Testis (tissue), 3 donors: ENCODE results near the gene EMILIN2. TPM values are rescaled to one million over a fixed set of nuclear protein-coding genes. Genes with fewer than 3 reads are reported as not detected.

Source experiments
- DNase-seq: peaks from one replicate; pipeline ENCODE4 v3.0.0-alpha.2; 2019
- H3K27ac ChIP-seq, 2 donors: fragments of 200-600 bp; sonication (generic); one replicate each; pipeline ENCODE4 v1.5.1; 2019
- H3K27me3 ChIP-seq: fragments of 200-600 bp; sonication (generic); one replicate; pipeline ENCODE4 v1.5.1; 2019
- H3K36me3 ChIP-seq: fragments of 200-600 bp; sonication (generic); one replicate; pipeline ENCODE4 v1.5.1; 2017; ENCODE audit warnings: low read depth; ENCODE audit errors: missing control alignments
- H3K4me1 ChIP-seq: fragments of 200-600 bp; sonication (generic); one replicate; pipeline ENCODE4 v1.5.1; 2019
- H3K4me3 ChIP-seq, 2 donors: fragments of 200-600 bp; sonication (generic); one replicate each; pipeline ENCODE4 v1.5.1; 2017 to 2019
- H3K9me3 ChIP-seq: fragments of 200-600 bp; sonication (generic); one replicate; pipeline ENCODE4 v1.5.1; 2017
- POLR2A ChIP-seq: fragments of 450-650 bp; IDR thresholded peaks from one replicate; pipeline ENCODE4 v1.6.1; 2017; ENCODE audit warnings: antibody characterized with exemption, mild to moderate bottlenecking, moderate library complexity
- WGBS, 2 donors: methylation state at CpG; one replicate each; pipeline ENCODE4 v1.1.5; 2018; 5-methylcytosine and 5-hydroxymethylcytosine counted together
- intact Hi-C: fragments of 100-400 bp; cut with DNase I; formaldehyde crosslinking; loops from one replicate; pipeline ENCODE4 v1.15.1; 2023; ENCODE audit warnings: low total_unique reads
- polyA plus RNA-seq: library from polyadenylated mRNA; stranded (reverse); fragments of 350-450 nt; fragmentation: Illumina TruSeq; extraction: RNeasy Lipid Tissue Mini Kit (QIAGEN cat#74804); gene quantifications from one replicate; pipeline ENCODE4 v1.2.3, GENCODE V29; 2014; ENCODE audit warnings: low read depth, low replicate concordance; ENCODE audit not compliant: insufficient read depth
- total RNA-seq, 2 donors: library from RNA; depleted of rRNA; stranded (reverse); fragments of >200 nt; gene quantifications; one replicate each; pipeline ENCODE4 v1.2.3, GENCODE V29; 2016
- TF ChIP-seq, protein P1 (sequence below), 3 experiments: fragments of 450-650 bp in 2 of 3; fragments of 200-600 bp in 1 of 3; sonication (generic) in 1 of 3; IDR thresholded peaks; one replicate each; pipeline ENCODE4 v1.5.1; 2016 to 2019; ENCODE audit warnings: antibody characterized with exemption in 3 of 3, mild to moderate bottlenecking in 2 of 3, moderate library complexity in 1 of 3

EMILIN2 gene
- total and polyA plus RNA-seq, 3 donors from 2014 or later: 21.4 to 34.1 (median 26.4) TPM

DNA sequence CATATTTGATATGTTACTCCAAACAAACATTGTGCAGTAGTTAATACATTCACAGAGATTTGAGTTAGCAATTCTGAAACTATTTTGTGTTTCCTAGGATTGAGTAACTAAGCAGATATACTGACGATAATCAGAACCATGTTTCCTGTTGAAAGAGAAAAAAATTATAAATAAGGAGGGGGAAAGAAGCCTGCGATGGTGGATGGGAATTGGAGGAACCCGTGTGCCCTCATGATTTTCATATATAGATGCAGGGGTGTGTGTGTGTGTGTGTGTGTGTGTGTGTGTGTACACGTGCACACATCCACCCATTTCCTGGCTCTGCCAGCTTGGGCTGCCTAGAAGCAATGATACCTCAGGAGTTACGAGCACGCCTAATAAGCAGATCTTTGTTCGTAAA, 109.2 kb downstream of the EMILIN2 start:
- DNase-seq: no peak
- TF ChIP-seq, protein P1, sequence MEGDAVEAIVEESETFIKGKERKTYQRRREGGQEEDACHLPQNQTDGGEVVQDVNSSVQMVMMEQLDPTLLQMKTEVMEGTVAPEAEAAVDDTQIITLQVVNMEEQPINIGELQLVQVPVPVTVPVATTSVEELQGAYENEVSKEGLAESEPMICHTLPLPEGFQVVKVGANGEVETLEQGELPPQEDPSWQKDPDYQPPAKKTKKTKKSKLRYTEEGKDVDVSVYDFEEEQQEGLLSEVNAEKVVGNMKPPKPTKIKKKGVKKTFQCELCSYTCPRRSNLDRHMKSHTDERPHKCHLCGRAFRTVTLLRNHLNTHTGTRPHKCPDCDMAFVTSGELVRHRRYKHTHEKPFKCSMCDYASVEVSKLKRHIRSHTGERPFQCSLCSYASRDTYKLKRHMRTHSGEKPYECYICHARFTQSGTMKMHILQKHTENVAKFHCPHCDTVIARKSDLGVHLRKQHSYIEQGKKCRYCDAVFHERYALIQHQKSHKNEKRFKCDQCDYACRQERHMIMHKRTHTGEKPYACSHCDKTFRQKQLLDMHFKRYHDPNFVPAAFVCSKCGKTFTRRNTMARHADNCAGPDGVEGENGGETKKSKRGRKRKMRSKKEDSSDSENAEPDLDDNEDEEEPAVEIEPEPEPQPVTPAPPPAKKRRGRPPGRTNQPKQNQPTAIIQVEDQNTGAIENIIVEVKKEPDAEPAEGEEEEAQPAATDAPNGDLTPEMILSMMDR (IDR thresholded peaks at IDR 0.05): no peak
- no peak for TF ChIP-seq POLR2A
- intact Hi-C loops: no loop called here
- H3K9me3 ChIP-seq: no peaks in the 10 kb centered on the region
- no peak overlapping the region for H3K27ac ChIP-seq
- no peaks in the 10 kb centered on the region for H3K27me3 ChIP-seq
- 70 to 87% methylated on average over 7 of the region's 7 CpGs for WGBS, 2 donors
- H3K4me1 ChIP-seq: peaks cover 15% of the 10 kb centered on the region
- H3K4me3 ChIP-seq: no peak overlapping the region
- no peaks in the 10 kb centered on the region for H3K36me3 ChIP-seq

DNA sequence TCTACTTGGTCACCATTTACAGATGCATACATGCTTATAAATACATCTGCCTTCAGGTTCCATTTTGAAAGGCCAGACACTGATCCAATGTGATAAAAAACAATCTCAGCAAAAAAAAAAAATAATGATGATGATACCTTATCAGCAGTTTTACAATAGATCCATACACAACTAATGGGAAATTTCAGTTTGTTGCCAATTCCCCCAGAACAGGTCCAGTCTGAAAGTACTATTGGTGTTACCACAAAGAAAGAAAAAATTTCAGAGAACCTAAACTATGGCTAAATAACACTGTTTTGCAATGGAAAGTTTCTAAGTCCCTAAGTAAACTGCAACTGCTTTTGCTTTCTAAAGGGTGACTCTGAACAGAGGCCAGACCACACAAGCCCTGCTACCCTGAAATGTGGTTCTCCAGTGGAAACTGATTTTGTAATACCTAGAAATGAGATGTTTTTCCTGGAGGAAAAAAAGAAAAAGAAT, 112.1 kb downstream of the EMILIN2 start:
- Histone ChIP-seq H3K27ac (peak overlapping the region in 1 of 2 donors; percentile 81), H3K27me3 (no peaks in the 10 kb centered on the region), H3K9me3 (no peaks in the 10 kb centered on the region), H3K4me1 (peaks cover 26% of the 10 kb centered on the region), H3K36me3 (no peaks in the 10 kb centered on the region), H3K4me3 (no peak overlapping the region)
- no peak for DNase-seq
- intact Hi-C loops: no loop called here
- TF ChIP-seq POLR2A: no peak
- TF ChIP-seq, protein P1 (IDR thresholded peaks at IDR 0.05): no peak

DNA sequence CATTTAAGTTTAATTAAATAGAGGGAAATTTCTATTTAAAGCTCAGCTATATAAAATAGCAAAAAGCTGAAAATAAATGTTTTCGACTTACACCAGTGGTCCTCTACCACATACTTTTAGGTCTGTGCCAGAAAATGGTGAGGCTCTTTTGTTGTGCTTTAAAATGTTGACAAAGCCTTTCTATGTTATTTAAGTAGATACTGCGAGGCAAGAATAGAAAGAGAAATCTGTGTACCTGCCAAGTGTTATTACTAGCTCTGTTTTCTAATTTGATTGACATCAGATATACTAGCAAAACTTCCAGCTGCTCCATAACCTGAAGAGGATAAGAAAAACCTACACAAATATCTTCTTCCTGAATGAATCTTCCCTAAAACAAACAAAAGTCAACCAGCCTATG, 112.5 kb downstream of the EMILIN2 start:
- peak overlapping the region in 1 of 2 donors; percentile 81 for H3K27ac ChIP-seq
- no peaks in the 10 kb centered on the region for H3K9me3 ChIP-seq
- H3K27me3 ChIP-seq: no peaks in the 10 kb centered on the region
- no peak for DNase-seq
- peaks cover 26% of the 10 kb centered on the region for H3K4me1 ChIP-seq
- TF ChIP-seq POLR2A: no peak
- TF ChIP-seq, protein P1 (IDR thresholded peaks at IDR 0.05): no peak
- no peak overlapping the region for H3K4me3 ChIP-seq
- no peaks in the 10 kb centered on the region for H3K36me3 ChIP-seq
- intact Hi-C loops: no loop called here
- 63 to 66% methylated on average over 2 of the region's 2 CpGs for WGBS, 2 donors

DNA sequence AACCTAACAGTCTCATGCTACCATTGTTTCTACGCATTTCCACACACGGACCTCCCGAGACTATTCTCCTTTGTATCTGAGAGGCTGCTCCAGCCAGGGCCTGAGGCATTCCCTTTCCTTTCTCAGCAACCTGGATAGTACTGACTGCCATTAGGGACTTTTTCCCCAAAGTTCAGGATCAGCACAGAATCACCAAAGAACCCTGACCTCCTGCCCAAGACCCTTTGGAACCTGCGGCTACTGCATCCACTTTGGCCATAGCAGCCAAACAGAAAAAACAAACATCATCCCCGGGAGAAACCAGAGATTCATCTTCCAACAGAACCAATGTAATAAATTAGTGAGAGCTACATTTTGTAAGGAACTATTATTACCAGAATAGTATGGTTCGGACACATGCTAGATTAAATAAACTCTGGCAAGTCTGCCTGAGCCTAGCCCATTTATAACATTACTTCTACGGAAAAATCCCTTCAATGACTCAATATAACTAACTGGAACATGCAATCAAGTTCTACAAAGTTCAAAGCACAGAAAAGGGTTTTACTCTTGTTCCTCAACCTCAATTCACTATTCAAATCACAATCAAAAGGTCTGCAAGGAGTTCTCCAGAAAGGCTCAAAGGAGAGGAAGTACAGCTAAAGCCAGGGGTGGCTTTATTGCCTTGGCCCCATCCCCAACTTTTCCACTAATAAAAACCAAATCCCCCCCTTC, 114.3 kb downstream of the EMILIN2 start:
- H3K27ac ChIP-seq: peak overlapping the region; percentile 72 to 81
- 77 to 79% methylated on average over 7 of the region's 7 CpGs for WGBS, 2 donors
- no peaks in the 10 kb centered on the region for H3K9me3 ChIP-seq
- TF ChIP-seq, protein P1 (IDR thresholded peaks at IDR 0.05): no peak
- no peak for TF ChIP-seq POLR2A
- no peak overlapping the region for H3K4me3 ChIP-seq
- H3K4me1 ChIP-seq: peaks cover 26% of the 10 kb centered on the region
- no peak for DNase-seq
- intact Hi-C loops: no loop called here
- H3K27me3 ChIP-seq: no peaks in the 10 kb centered on the region
- H3K36me3 ChIP-seq: no peaks in the 10 kb centered on the region

DNA sequence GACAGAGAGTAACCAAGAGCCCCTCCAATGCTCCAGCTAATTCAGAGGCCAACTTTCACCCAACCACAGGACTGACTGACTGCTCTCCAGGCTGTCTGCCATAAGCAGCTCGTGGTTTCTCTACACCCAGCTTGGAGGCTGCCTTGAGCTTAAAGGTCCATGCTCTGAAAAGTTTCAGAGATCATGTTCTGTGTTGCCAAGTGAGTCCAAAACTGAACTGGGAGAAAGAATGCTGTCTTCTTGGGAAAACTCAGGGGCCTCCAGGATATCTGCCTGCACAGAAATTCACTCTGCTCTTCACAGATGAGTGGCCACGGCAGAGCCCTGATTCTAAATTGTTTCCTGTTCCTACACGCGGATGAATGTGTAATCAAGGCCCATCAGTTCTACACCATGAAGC, 115.0 kb downstream of the EMILIN2 start:
- Histone ChIP-seq H3K27ac (peak overlapping the region; percentile 14 to 81), H3K4me1 (peaks cover 26% of the 10 kb centered on the region), H3K36me3 (no peaks in the 10 kb centered on the region), H3K4me3 (no peak overlapping the region), H3K27me3 (no peaks in the 10 kb centered on the region), H3K9me3 (no peaks in the 10 kb centered on the region)
- intact Hi-C loops: no loop called here
- WGBS, 2 donors: 39 to 45% methylated on average over 4 of the region's 4 CpGs
- TF ChIP-seq, protein P1 (IDR thresholded peaks at IDR 0.05): no peak
- no peak for TF ChIP-seq POLR2A
- DNase-seq: peak; percentile 53
